H1 (cell line): ENCODE measurements around the gene DESI1. TPM values are rescaled to one million over a fixed set of nuclear protein-coding genes. Genes with fewer than 3 reads are reported as not detected.

Experiments
- CTCF ChIA-PET: fragments of 300-600 bp; sonication (Branson Sonifier 250); formaldehyde crosslinking; loops from one replicate; lab custom pipeline; 2021; ENCODE audit not compliant: partially characterized antibody; lab: Charles Lee
- POLR2A ChIA-PET: fragments of 300-600 bp; sonication (Branson Sonifier 250); formaldehyde crosslinking; loops from one replicate; lab custom pipeline; 2021; ENCODE audit warnings: inconsistent platforms; ENCODE audit not compliant: partially characterized antibody; lab: Charles Lee
- DNase-seq, 2 experiments: peaks; one replicate each; pipeline versions ENCODE4 v3.0.0 to v3.0.0-alpha.2; 2010 to 2022; ENCODE audit warnings: low spot score in 2 of 2, low read depth in 1 of 2, mixed read lengths in 1 of 2
- FAIRE-seq: peaks from 2 replicates; lab custom pipeline; 2011; peaks lifted over from hg19 to GRCh38; lab: Jason Lieb, UNC
- H2AFZ ChIP-seq: 2 replicates; pipeline ENCODE4 v1.8.1; 2012; ENCODE audit warnings: low read length, inconsistent platforms
- H2AK5ac ChIP-seq: 2 replicates; pipeline ENCODE4 v1.6.1; 2013; ENCODE audit warnings: low read depth, low read length
- H2BK120ac ChIP-seq: replicated peaks from 2 replicates; pipeline ENCODE3; 2013; ENCODE audit warnings: low read depth, low read length, inconsistent platforms
- H2BK12ac ChIP-seq: 2 replicates; pipeline ENCODE4 v1.6.1; 2013; ENCODE audit warnings: low read depth, low read length
- H2BK15ac ChIP-seq: 2 replicates; pipeline ENCODE4 v1.6.1; 2013; ENCODE audit warnings: low read length
- H2BK20ac ChIP-seq: 2 replicates; pipeline ENCODE4 v1.6.1; 2013; ENCODE audit warnings: low read length
- H2BK5ac ChIP-seq: 2 replicates; pipeline ENCODE4 v1.6.1; 2013; ENCODE audit warnings: low read depth, low read length
- H3K14ac ChIP-seq: 2 replicates; pipeline ENCODE4 v1.6.1; 2013; ENCODE audit warnings: inconsistent platforms; ENCODE audit not compliant: insufficient read length
- H3K18ac ChIP-seq: 2 replicates; pipeline ENCODE4 v1.6.1; 2013; ENCODE audit warnings: low read length; ENCODE audit errors: extremely low read depth
- H3K23ac ChIP-seq: 2 replicates; pipeline ENCODE4 v1.6.1; 2013; ENCODE audit warnings: inconsistent platforms; ENCODE audit not compliant: insufficient read length
- H3K23me2 ChIP-seq: 2 replicates; pipeline ENCODE4 v1.6.1; 2013; ENCODE audit warnings: low read depth, low read length
- H3K27ac ChIP-seq: 2 replicates; pipeline ENCODE4 v1.6.1; 2011; ENCODE audit warnings: low read depth, low read length, inconsistent platforms
- H3K27me3 ChIP-seq, 4 experiments: replicated peaks in 1 of 4; 1 replicate in 1 of 4; 2 replicates in 3 of 4; pipeline versions ENCODE4 v1.6.1 to v1.8.1; 2011 to 2013; ENCODE audit warnings: low read length in 3 of 4, mild to moderate bottlenecking in 3 of 4, inconsistent platforms in 2 of 4, mixed read lengths in 2 of 4, moderate library complexity in 1 of 4; ENCODE audit not compliant: control insufficient read depth in 3 of 4, insufficient read depth in 3 of 4; ENCODE audit errors: extremely low read depth in 1 of 4
- H3K36me3 ChIP-seq, 4 experiments: 2 replicates each; pipeline versions ENCODE4 v1.6.1 to v1.8.1; 2011 to 2013; ENCODE audit warnings: mild to moderate bottlenecking in 4 of 4, low read length in 3 of 4, moderate library complexity in 2 of 4, control low read depth in 1 of 4, inconsistent platforms in 1 of 4; ENCODE audit not compliant: insufficient read depth in 4 of 4, control insufficient read depth in 2 of 4
- H3K4ac ChIP-seq: replicated peaks from 2 replicates; pipeline ENCODE3; 2013; ENCODE audit warnings: low read length, low read depth, mixed read lengths, inconsistent platforms; ENCODE audit not compliant: insufficient read length
- H3K4me1 ChIP-seq, 4 experiments: replicated peaks in 1 of 4; 1 replicate in 1 of 4; 2 replicates in 3 of 4; pipeline versions ENCODE4 v1.6.1 to v1.8.1; 2011 to 2013; ENCODE audit warnings: low read length in 3 of 4, inconsistent platforms in 2 of 4, mixed read lengths in 1 of 4; ENCODE audit not compliant: insufficient read depth in 4 of 4, control insufficient read depth in 3 of 4
- H3K4me2 ChIP-seq, 2 experiments: 2 replicates each; pipeline versions ENCODE4 v1.6.1 to v1.8.1; 2011 to 2013; ENCODE audit warnings: low read depth in 2 of 2, low read length in 2 of 2, control low read depth in 1 of 2, inconsistent platforms in 1 of 2, mild to moderate bottlenecking in 1 of 2; ENCODE audit not compliant: insufficient read depth in 1 of 2
- H3K4me3 ChIP-seq, 4 experiments: fragments of 200-600, 300-600 bp in 1 of 4; sonication (generic), shearing (Covaris generic), sonication (Bioruptor Twin) in 1 of 4; 2 replicates each; pipeline versions ENCODE4 v1.5.1 to v1.8.1; 2011 to 2016; ENCODE audit warnings: low read length in 4 of 4, low read depth in 3 of 4, control low read depth in 2 of 4, inconsistent platforms in 2 of 4, mild to moderate bottlenecking in 2 of 4, mixed read lengths in 1 of 4, moderate library complexity in 1 of 4; ENCODE audit not compliant: insufficient read depth in 2 of 4; ENCODE audit errors: extremely low read depth in 1 of 4
- H3K56ac ChIP-seq: replicated peaks from 2 replicates; pipeline ENCODE3; 2013; ENCODE audit warnings: low read depth, mild to moderate bottlenecking, mixed read lengths, low read length, inconsistent platforms; ENCODE audit not compliant: insufficient read length
- H3K79me1 ChIP-seq: 2 replicates; pipeline ENCODE4 v1.6.1; 2013; ENCODE audit warnings: low read depth, low read length, control low read depth
- H3K79me2 ChIP-seq, 2 experiments: 2 replicates each; pipeline versions ENCODE4 v1.6.1 to v1.8.1; 2012 to 2013; ENCODE audit warnings: low read length in 2 of 2, mild to moderate bottlenecking in 2 of 2, inconsistent platforms in 1 of 2; ENCODE audit not compliant: insufficient read depth in 2 of 2, control insufficient read depth in 1 of 2
- H3K9ac ChIP-seq, 4 experiments: replicated peaks in 1 of 4; 1 replicate in 1 of 4; 2 replicates in 3 of 4; pipeline versions ENCODE4 v1.6.1 to v1.8.1; 2011 to 2013; ENCODE audit warnings: low read depth in 3 of 4, low read length in 3 of 4, control low read depth in 2 of 4, mild to moderate bottlenecking in 2 of 4, moderate library complexity in 2 of 4, inconsistent platforms in 1 of 4; ENCODE audit errors: extremely low read depth in 1 of 4
- H3K9me3 ChIP-seq, 2 experiments: 2 replicates each; pipeline versions ENCODE4 v1.6.1 to v1.8.1; 2012 to 2013; ENCODE audit warnings: mild to moderate bottlenecking in 2 of 2, moderate library complexity in 2 of 2, control low read depth in 1 of 2, inconsistent platforms in 1 of 2, low read depth in 1 of 2, low read length in 1 of 2, mixed read lengths in 1 of 2; ENCODE audit not compliant: insufficient read depth in 2 of 2
- H4K20me1 ChIP-seq, 2 experiments: replicated peaks in 1 of 2; 2 replicates each; pipeline versions ENCODE3 to v1.8.1; 2011 to 2013; ENCODE audit warnings: inconsistent platforms in 2 of 2, low read length in 2 of 2, mild to moderate bottlenecking in 1 of 2; ENCODE audit not compliant: insufficient read depth in 2 of 2, control insufficient read depth in 1 of 2
- H4K5ac ChIP-seq: 2 replicates; pipeline ENCODE4 v1.6.1; 2013; ENCODE audit warnings: low read length, low read depth, mixed read lengths, inconsistent platforms; ENCODE audit not compliant: insufficient read length
- H4K8ac ChIP-seq: 2 replicates; pipeline ENCODE4 v1.8.0; 2013; ENCODE audit warnings: mild to moderate bottlenecking, moderate library complexity, low read length, inconsistent platforms; ENCODE audit not compliant: insufficient read depth; ENCODE audit errors: extremely low read depth
- H4K91ac ChIP-seq: replicated peaks from 2 replicates; pipeline ENCODE3; 2013; ENCODE audit warnings: low read length, mixed read lengths, inconsistent platforms; ENCODE audit not compliant: insufficient read length
- EZH2 ChIP-seq: fragments of 200-600 bp; sonication (generic); IDR thresholded peaks from 2 replicates; pipeline ENCODE4 v1.7.1; 2012; ENCODE audit warnings: low read depth, mild to moderate bottlenecking, moderate library complexity, low read length, inconsistent platforms; ENCODE audit not compliant: severe bottlenecking
- FOSL1 ChIP-seq: IDR thresholded peaks from 2 replicates; pipeline ENCODE4 v1.6.1; 2011; ENCODE audit warnings: mild to moderate bottlenecking, low read depth, low read length, moderate library complexity; ENCODE audit not compliant: insufficient read depth
- JUN ChIP-seq: IDR thresholded peaks from 2 replicates; pipeline ENCODE4 v1.6.1; 2011; ENCODE audit warnings: low read depth, mild to moderate bottlenecking, improper control_type of control experiment, low read length
- POU5F1 ChIP-seq: IDR thresholded peaks from 2 replicates; pipeline ENCODE4 v1.6.1; 2011; ENCODE audit warnings: low read depth, mild to moderate bottlenecking, low read length, moderate library complexity
- RAD21 ChIP-seq, 2 experiments: IDR thresholded peaks in 1 of 2; conservative IDR thresholded peaks in 1 of 2; 2 replicates each; pipeline ENCODE4 v1.6.1; 2011; ENCODE audit warnings: low read depth in 2 of 2, low read length in 2 of 2, improper control_type of control experiment in 1 of 2, inconsistent platforms in 1 of 2, mild to moderate bottlenecking in 1 of 2, moderate library complexity in 1 of 2
- SAP30 ChIP-seq: fragments of 300-600 bp; sonication (generic); IDR thresholded peaks from 2 replicates; pipeline ENCODE4 v1.7.1; 2012; ENCODE audit warnings: low read length, moderate library complexity, mild to moderate bottlenecking, inconsistent platforms; ENCODE audit not compliant: insufficient read depth, insufficient replicate concordance
- WGBS, 2 experiments: shearing (Covaris generic) in 1 of 2; methylation state at CpG; one replicate each; pipeline versions ENCODE4 v1.1.6 to v1.1.7; 2013 to 2015; ENCODE audit warnings: low lambda C conversion rate in 2 of 2, mixed read lengths in 2 of 2, inconsistent platforms in 1 of 2, low coverage in 1 of 2, missing lambda C conversion rate in 1 of 2; ENCODE audit not compliant: insufficient replicate concordance in 2 of 2, insufficient coverage in 1 of 2, insufficient read length in 1 of 2; ENCODE audit errors: extremely low coverage in 1 of 2, missing lambda C conversion rate in 1 of 2; 5-methylcytosine and 5-hydroxymethylcytosine counted together
- polyA plus RNA-seq, 7 experiments: library from polyadenylated mRNA; depleted of rRNA in 3 of 7; stranded (reverse) in 5 of 7; unstranded in 2 of 7; fragments of >200 nt in 5 of 7; fragments of 200-250 nt in 2 of 7; gene quantifications; 1 replicate in 5 of 7; 2 replicates in 1 of 7; 4 replicates in 1 of 7; pipeline versions ENCODE4 v1.2.1 to v1.2.3, GENCODE V29; 2011 to 2013; ENCODE audit warnings: missing spikeins in 2 of 7, mixed read lengths in 2 of 7
- total RNA-seq: library from RNA; stranded (reverse); fragmentation: NEBNext Ultra II Directional; extraction: Animal tissue kit (Norgen Biotek cat#: 25700); gene quantifications from 2 replicates; pipeline ENCODE4 v1.2.1, GENCODE V29; 2021
- TF ChIP-seq, protein P1 (sequence below): IDR thresholded peaks from 2 replicates; pipeline ENCODE4 v1.6.1; 2012; ENCODE audit warnings: inconsistent platforms
- TF ChIP-seq, protein P2 (sequence below): IDR thresholded peaks from 2 replicates; pipeline ENCODE4 v1.6.1; 2011; ENCODE audit warnings: low read length, improper control_type of control experiment

Gene DESI1
- total and polyA plus RNA-seq, 2 of the 8 experiments (the other 6 are each of a cell fraction or from before 2014, with no cell fraction given): 27.6 to 34.3 TPM

DNA sequence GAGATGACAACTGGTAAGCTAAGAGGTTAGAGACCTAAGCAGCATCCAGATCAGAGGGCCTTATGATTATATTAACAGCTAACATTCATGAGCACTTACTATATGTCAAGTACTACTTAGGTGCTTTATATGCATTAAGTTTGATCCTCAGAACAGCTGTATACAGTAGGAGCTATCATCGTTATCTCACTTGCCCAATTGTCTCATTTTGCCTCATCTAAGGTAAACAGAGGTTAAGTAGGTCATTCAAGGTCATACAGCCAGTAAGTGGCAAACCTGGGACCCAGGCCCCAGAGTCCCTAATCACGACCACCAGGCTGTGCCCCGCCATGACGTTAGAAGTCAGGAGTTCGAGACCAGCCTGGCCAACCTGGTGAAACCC, 72.0 kb downstream of the DESI1 start:
- Histone ChIP-seq H3K4me2 (no peak overlapping the region), H3K23ac (no peak overlapping the region), H3K56ac (no peak overlapping the region), H3K36me3 (no peaks in the 10 kb centered on the region), H2BK5ac (no peak overlapping the region), H3K79me1 (no peaks in the 10 kb centered on the region), H3K18ac (no peak overlapping the region), H2AK5ac (no peak overlapping the region), H4K91ac (no peak overlapping the region), H3K4ac (no peak overlapping the region), H3K4me3 (no peak overlapping the region), H2BK20ac (no peak overlapping the region), H2BK12ac (no peak overlapping the region), H3K9ac (no peak overlapping the region), H3K79me2 (peaks cover 0 to 3% of the 10 kb centered on the region in 2 experiments; a peak in 3 of 4 replicates), H3K27ac (no peak overlapping the region), H2AFZ (no peak overlapping the region), H3K4me1 (peaks cover 0 to 2% (median under 1%) of the 10 kb centered on the region in 4 experiments; a peak in 1 of 7 replicates), H3K14ac (no peak overlapping the region), H4K5ac (no peak overlapping the region), H4K8ac (no peak overlapping the region), H3K9me3 (no peaks in the 10 kb centered on the region), H2BK15ac (no peak overlapping the region), H3K27me3 (0 out of 7 replicates have a peak, but pooled peaks cover 0 to 2% (median 0%) of the 10 kb centered on the region in 4 experiments), H4K20me1 (no peaks in the 10 kb centered on the region), H3K23me2 (no peaks in the 10 kb centered on the region), H2BK120ac (no peak overlapping the region)
- DNase-seq (no peak), FAIRE-seq (no peak)
- 93% methylated on average over 5 of the region's 5 CpGs; no CpG with 5 or more reads in 1 of the 2 experiments for WGBS, 2 experiments
- CTCF ChIA-PET: interaction anchor here (0.7 to 1.9 kb wide), 7 partner anchors 9 to 183 kb away, joined by 3 to 7 read pairs (median 4); no protein-coding TSS in a partner anchor
- POLR2A ChIA-PET: interaction anchor here (0.6 to 3.1 kb wide), 4 partner anchors 19 to 102 kb away, joined by 3 to 12 read pairs (median 3); partner anchors contain the start of gene TOB2
- TF ChIP-seq FOSL1 (no peak), JUN (no peak), SAP30 (no peak), EZH2 (no peak), RAD21 (IDR thresholded peaks at IDR 0.05 in 1 of 2, conservative IDR thresholded peaks at IDR 0.05 in 1 of 2; ENCODE audit: low read depth in 2 of 2, low read length in 2 of 2) (no peak), POU5F1 (no peak)
- TF ChIP-seq, protein P1, sequence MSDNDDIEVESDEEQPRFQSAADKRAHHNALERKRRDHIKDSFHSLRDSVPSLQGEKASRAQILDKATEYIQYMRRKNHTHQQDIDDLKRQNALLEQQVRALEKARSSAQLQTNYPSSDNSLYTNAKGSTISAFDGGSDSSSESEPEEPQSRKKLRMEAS: no peak
- TF ChIP-seq, protein P2, sequence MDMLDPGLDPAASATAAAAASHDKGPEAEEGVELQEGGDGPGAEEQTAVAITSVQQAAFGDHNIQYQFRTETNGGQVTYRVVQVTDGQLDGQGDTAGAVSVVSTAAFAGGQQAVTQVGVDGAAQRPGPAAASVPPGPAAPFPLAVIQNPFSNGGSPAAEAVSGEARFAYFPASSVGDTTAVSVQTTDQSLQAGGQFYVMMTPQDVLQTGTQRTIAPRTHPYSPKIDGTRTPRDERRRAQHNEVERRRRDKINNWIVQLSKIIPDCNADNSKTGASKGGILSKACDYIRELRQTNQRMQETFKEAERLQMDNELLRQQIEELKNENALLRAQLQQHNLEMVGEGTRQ: no peak
